Activated CD8-positive, alpha-beta memory T cell treated with anti-CD3 and anti-CD28 coated beads, Interleukin-2, amount 50 U/mL, for 1 hour (primary cell): ENCODE measurements around the gene SOWAHA.

Experiments used
- DNase-seq: peaks from one replicate; pipeline ENCODE4 v3.0.0-alpha.2; 2020; ENCODE audit errors: extremely low read depth

Gene SOWAHA

GRCh38 chr5:132807163-132807838, 5.8 kb upstream of the SOWAHA start:
- no peak for DNase-seq

GRCh38 chr5:132808448-132808847, 4.7 kb upstream of the SOWAHA start:
- no peak for DNase-seq

- DNase-seq, result no peak
Observed at GRCh38 chr5:132808866-132809265, 4.2 kb upstream of the SOWAHA start.

DNA sequence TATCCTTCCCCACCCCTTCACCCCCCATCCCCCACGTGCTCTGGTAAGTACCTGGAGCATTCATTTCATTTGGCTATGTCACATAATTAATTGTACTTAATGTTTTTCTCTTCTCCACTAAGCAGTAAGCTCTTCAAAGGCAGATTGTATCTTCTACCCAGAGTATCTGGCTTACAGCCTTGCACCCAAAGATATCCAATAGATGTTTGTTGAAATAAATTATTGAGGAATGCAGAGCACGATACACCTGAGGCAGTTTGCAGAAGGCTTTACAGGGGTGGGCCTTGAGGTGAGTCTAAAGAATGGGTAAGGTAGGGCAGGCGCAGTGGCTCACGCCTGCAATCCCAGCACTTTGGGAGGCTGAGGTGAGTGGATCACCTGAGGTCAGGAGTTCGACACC, 2.5 kb upstream of the SOWAHA start:
- no peak for DNase-seq

- DNase-seq, result no peak
Observed at GRCh38 chr5:132812123-132812765, 858 bp upstream of the SOWAHA start.

GRCh38 chr5:132813599-132814502, 749 bp downstream of the SOWAHA start:
- DNase-seq, result no peak

GRCh38 chr5:132814503-132815294, 1.6 kb downstream of the SOWAHA start:
- no peak for DNase-seq

DNA sequence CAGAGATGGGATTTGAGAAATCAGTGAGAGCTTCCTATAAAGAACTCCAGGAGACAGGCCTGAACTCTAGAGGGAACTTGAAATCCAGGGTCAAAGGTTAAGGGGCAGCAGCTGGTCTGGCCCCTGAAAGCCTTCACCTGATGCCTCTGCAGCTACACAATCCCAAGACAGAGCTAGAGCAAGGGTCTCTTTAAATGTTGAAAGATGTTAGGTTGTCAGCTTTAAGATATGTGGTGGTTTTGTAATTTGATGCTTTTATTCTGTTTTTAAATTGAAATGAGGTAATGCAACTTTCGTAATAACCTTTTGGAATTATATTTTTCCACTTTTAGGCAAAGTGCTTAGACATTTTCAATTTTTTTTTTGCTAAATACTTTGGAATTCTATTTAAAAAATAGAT, 2.4 kb downstream of the SOWAHA start:
- DNase-seq, result no peak

- DNase-seq, result no peak
Observed at GRCh38 chr5:132816083-132816482, 3.0 kb downstream of the SOWAHA start.

GRCh38 chr5:132816554-132816953, 3.5 kb downstream of the SOWAHA start:
- no peak for DNase-seq

DNA sequence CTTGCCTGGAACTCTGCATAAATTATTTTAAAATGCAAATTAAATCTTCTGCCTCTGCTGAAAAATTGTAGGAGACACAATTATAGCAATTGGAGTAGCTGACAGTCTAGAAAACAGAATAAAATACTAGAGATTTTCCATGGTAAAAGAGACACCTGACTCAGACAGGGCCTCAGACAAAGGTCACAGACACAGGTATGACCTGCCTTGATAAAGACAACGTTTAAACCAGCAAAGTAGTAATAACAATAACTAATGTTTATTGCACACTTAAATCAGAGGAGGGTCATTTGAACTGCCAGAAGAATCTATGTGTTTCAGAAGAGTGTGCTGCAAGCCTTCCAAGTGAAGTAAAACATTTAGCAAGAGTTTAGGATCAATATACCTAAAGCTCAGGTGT, 3.9 kb downstream of the SOWAHA start:
- no peak for DNase-seq

GRCh38 chr5:132819468-132819867, 6.4 kb downstream of the SOWAHA start:
- DNase-seq, result no peak

DNA sequence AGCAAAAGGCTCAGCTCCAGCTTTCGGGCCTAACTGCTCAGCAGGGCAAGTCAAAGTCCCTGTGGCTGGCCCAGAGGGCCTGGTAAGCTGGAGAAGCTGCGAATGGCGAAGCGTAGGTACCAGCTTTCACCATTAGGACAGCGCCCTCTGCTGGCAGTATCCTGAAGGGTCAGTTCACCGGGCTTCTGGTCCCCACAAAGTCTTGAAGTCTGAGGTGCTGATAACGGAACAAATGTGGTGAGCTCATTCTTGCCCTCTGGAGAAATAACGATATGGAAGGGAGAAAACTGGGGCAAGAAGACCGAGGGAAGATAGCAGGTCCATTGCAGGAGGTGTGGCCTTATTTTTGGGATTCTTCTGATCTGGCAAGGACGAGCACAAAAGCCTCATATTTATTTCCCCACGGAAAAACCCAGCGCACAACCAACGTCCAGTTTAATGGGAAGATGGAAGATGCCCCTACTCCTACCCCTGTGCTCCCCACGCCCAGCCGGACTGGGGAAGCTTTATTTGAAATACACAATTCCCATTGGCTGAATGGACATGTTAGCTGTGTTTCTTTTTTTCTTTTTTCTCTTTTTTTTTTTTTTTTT, 7.2 kb downstream of the SOWAHA start:
- DNase-seq, result peak; percentile 69

GRCh38 chr5:132821350-132821749, 8.2 kb downstream of the SOWAHA start:
- DNase-seq, result no peak

- no peak for DNase-seq
Observed at GRCh38 chr5:132821791-132822190, 8.7 kb downstream of the SOWAHA start.

DNA sequence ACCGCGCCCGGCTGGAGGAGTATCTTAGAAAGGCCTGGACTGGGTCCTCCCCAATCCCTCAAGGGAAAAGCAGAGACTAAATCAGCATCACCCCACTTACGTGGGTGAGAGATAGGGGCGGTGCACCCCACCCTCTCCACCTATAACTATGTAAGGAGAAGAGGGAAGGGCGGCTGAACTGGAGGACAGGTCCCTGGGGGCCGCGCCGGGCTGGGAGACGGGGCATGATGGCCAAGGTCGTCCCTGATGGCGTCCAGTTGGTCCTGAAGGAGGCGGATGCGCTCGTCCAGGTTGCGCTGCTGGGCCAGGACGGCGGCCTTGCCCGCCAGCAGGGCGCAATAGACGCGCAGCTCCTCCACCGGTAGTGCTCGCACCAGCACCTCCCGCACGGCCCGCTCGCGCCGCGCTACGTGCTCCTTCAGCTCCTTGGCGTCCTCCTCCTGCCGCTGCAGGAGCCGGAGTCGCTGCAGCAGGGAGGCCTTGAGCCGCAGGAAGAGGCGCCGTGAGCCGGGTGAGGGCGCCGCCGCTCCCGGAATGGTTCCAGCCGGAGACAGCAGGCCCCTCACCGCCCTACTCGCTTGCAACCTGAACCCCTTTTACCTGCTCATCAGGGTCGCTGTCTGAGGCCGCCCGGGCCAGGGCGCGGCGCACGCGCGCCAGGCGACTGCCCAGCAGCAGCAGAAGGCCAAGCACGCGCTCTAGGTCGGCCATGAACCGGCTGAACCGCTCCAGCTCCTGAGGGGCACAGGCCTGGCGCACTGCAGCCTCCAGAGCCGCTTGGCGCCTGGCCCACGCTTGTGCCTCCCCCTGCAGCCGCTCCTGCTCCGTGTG, 9.8 kb downstream of the SOWAHA start:
- no peak for DNase-seq

DNA sequence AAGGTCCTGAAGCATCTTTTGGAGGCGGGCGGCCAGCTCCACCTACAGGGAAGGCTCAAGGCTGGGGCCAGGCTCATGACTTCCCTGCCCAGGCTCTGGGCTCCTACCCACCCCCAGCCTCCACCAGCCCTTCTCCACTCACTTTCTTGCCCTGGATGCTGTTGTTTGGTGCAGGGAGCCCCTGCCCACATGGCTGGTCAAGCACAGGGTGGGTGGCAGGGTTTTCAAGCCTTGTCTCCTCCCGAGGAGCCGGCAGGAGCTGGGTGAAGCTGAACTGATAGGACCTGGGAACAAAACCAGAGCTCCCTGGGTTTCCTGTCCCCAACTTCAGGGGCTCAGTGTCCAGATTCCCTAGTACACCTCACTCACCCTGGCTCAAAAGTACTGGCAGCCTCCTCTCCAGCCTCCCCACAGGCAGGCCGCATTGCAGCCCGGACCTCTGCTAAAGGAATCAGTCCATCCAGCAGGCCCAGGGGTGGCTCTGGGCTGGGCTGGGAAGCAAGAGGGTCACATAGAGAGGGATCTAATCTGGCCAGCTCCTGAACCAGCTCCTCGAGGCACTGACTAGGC, 10.5 kb downstream of the SOWAHA start:
- DNase-seq, result no peak

- DNase-seq, result no peak
Observed at GRCh38 chr5:132824426-132824825, 11.3 kb downstream of the SOWAHA start.

DNA sequence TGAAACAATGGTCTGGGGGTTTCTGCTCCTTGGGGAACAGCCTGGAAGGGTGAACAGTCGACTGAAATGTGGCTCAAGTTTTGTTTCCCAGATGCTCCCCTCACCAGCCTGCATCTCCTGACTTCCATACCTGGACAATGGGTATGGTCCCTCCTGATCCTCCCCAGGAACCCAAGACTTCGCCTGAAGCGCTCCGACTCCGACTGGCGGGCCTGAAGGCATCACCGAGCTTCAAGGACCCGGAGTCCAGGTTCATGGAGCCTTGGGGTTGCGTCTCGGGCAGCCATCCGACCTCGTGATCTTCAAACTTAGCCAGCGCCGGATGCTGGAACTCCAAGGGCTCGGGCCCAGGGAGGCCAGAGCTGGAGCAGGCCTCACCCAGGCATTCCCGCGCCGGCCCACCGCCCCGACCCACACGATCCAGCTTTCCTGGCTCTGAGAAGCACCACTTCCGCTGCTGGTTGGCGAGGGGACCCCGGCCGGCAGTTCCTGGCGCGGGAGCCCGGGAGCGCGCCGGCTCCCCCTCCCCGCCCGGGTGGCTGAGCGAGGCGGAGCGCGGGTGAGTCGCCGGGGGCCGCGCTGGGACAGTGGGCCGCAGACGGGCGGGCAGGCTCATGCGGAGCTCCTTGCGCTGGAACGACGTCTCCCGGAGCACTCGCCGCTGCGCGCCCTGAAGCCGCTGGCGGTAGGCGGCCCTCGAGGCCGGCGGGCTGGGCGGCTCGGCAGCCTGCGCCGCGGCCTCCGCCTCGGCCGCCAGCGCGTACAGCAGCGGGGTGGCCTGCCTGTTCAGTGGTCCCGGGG, 12.1 kb downstream of the SOWAHA start:
- DNase-seq, result no peak
